GM12891 (cell line): Measurements from ENCODE around the gene UGT2A3.
"Not testable (repeated sequence)": the region's sequence is repeated elsewhere in the genome, so short reads cannot be mapped to it uniquely, and the experiment has no call there.

Source experiments
- DNase-seq: peaks from one replicate; pipeline ENCODE4 v3.0.0; 2011; ENCODE audit warnings: low spot score; ENCODE audit not compliant: insufficient read length
- FAIRE-seq: peaks from 2 replicates; lab custom pipeline; 2011; peaks lifted over from hg19 to GRCh38; lab: Jason Lieb, UNC
- PAX5 ChIP-seq: IDR thresholded peaks from 2 replicates; pipeline ENCODE4 v1.6.1; 2011; ENCODE audit warnings: low read length, moderate library complexity, mild to moderate bottlenecking; ENCODE audit not compliant: insufficient read depth, severe bottlenecking
- POLR2A ChIP-seq: IDR thresholded peaks from 2 replicates; pipeline ENCODE4 v1.6.1; 2011; ENCODE audit warnings: low read depth, low read length, control low read depth
- POLR2AphosphoS5 ChIP-seq: IDR thresholded peaks from 2 replicates; pipeline ENCODE4 v1.6.1; 2011; ENCODE audit warnings: low read depth, low read length, control low read depth
- POU2F2 ChIP-seq: IDR thresholded peaks from 2 replicates; pipeline ENCODE4 v1.6.1; 2011; ENCODE audit warnings: low read depth, mild to moderate bottlenecking, control low read depth, low read length, moderate library complexity
- SPI1 ChIP-seq: IDR thresholded peaks from 2 replicates; pipeline ENCODE4 v1.6.1; 2011; ENCODE audit warnings: low read depth, low read length, control low read depth
- TAF1 ChIP-seq: IDR thresholded peaks from 2 replicates; pipeline ENCODE4 v1.6.1; 2011; ENCODE audit warnings: low read depth, low read length, control low read depth

The UGT2A3 gene

GRCh38 chr4:68953056-68953596 is 1.5 kb upstream of the UGT2A3 start:
- TF ChIP-seq SPI1, result no peak
- TF ChIP-seq PAX5, result no peak
- TF ChIP-seq POU2F2, result no peak
- no peak for TF ChIP-seq POLR2A
- no peak for TF ChIP-seq POLR2AphosphoS5
- no peak for TF ChIP-seq TAF1
- FAIRE-seq, result no peak
- DNase-seq, result no peak

GRCh38 chr4:68951806-68952585 is 392 bp upstream of the UGT2A3 start:
- FAIRE-seq, result no peak
- TF ChIP-seq POLR2AphosphoS5, result no peak
- no peak for TF ChIP-seq POU2F2
- no peak for TF ChIP-seq SPI1
- no peak for TF ChIP-seq TAF1
- no peak for TF ChIP-seq PAX5
- no peak for TF ChIP-seq POLR2A

GRCh38 chr4:68950033-68950432 is 1.6 kb downstream of the UGT2A3 start:
- TF ChIP-seq SPI1, result no peak
- TF ChIP-seq TAF1, result no peak
- TF ChIP-seq POLR2AphosphoS5, result no peak
- no peak for TF ChIP-seq PAX5
- no peak for TF ChIP-seq POLR2A
- no peak for TF ChIP-seq POU2F2
- FAIRE-seq (no peak), DNase-seq (no peak)

More at GRCh38 chr4:68951806-68952585, 392 bp upstream of the UGT2A3 start:
- no peak for DNase-seq

GRCh38 chr4:68948985-68949384 is 2.6 kb downstream of the UGT2A3 start:
- no peak for FAIRE-seq
- TF ChIP-seq POLR2AphosphoS5 (no peak), SPI1 (no peak), PAX5 (no peak), TAF1 (no peak), POU2F2 (no peak), POLR2A (no peak)

GRCh38 chr4:68948044-68948743 is 3.4 kb downstream of the UGT2A3 start:
- FAIRE-seq (no peak), DNase-seq (no peak)
- TF ChIP-seq PAX5 (no peak), SPI1 (no peak), POLR2A (no peak), TAF1 (no peak), POU2F2 (no peak), POLR2AphosphoS5 (no peak)

More at GRCh38 chr4:68948985-68949384, 2.6 kb downstream of the UGT2A3 start:
- no peak for DNase-seq

GRCh38 chr4:68929076-68929737 is 22.4 kb downstream of the UGT2A3 start:
- TF ChIP-seq SPI1 (no peak), POLR2A (no peak), PAX5 (no peak), POLR2AphosphoS5 (no peak), POU2F2 (no peak), TAF1 (no peak)
- FAIRE-seq, result no peak
- no peak for DNase-seq

- no peak for TF ChIP-seq SPI1
- no peak for DNase-seq
- no peak for FAIRE-seq
Observed at GRCh38 chr4:68927165-68927564, 24.4 kb downstream of the UGT2A3 start.

- not testable (repeated sequence) for DNase-seq, FAIRE-seq
Observed at GRCh38 chr4:68922202-68922601, 29.4 kb downstream of the UGT2A3 start.

- no peak for FAIRE-seq
- DNase-seq, result no peak
- TF ChIP-seq POLR2A (no peak), POLR2AphosphoS5 (no peak), TAF1 (no peak), PAX5 (no peak), POU2F2 (no peak), SPI1 (no peak)
Observed at GRCh38 chr4:68921051-68921450, 30.6 kb downstream of the UGT2A3 start.

- TF ChIP-seq SPI1, result no peak
- TF ChIP-seq POLR2AphosphoS5, result no peak
- TF ChIP-seq POLR2A, result no peak
- no peak for TF ChIP-seq POU2F2
- no peak for TF ChIP-seq PAX5
- TF ChIP-seq TAF1, result no peak
- FAIRE-seq (no peak), DNase-seq (no peak)
Observed at GRCh38 chr4:68917016-68917415, 34.6 kb downstream of the UGT2A3 start.
